H9 (cell line): ENCODE results near the gene NANOS3. TPM values are rescaled to one million over a fixed set of nuclear protein-coding genes. Genes with fewer than 3 reads are reported as not detected.

ENCODE experiments used
- DNase-seq: peaks from one replicate; pipeline ENCODE4 v3.0.0-alpha.2; 2017
- H2AFZ ChIP-seq: one replicate; pipeline ENCODE4 v1.6.1; 2013; ENCODE audit warnings: mild to moderate bottlenecking, low read length, control low read depth, moderate library complexity
- H2AK5ac ChIP-seq: 2 replicates; pipeline ENCODE4 v1.6.1; 2013; ENCODE audit warnings: low read length, control low read depth, mixed read lengths; ENCODE audit not compliant: insufficient read length
- H2BK120ac ChIP-seq: one replicate; pipeline ENCODE4 v1.6.1; 2013; ENCODE audit warnings: low read depth, mild to moderate bottlenecking, low read length, control low read depth, inconsistent platforms; ENCODE audit not compliant: poor library complexity, severe bottlenecking
- H2BK12ac ChIP-seq: 2 replicates; pipeline ENCODE4 v1.6.1; 2013; ENCODE audit warnings: low read length, control low read depth, mixed read lengths, low read depth; ENCODE audit not compliant: insufficient read length
- H2BK15ac ChIP-seq: 2 replicates; pipeline ENCODE4 v1.6.1; 2013; ENCODE audit warnings: low read depth, low read length, control low read depth
- H2BK20ac ChIP-seq: one replicate; pipeline ENCODE4 v1.6.1; 2013; ENCODE audit warnings: low read depth, mild to moderate bottlenecking, low read length, control low read depth, inconsistent platforms; ENCODE audit not compliant: poor library complexity, severe bottlenecking
- H2BK5ac ChIP-seq: 2 replicates; pipeline ENCODE4 v1.6.1; 2013; ENCODE audit warnings: low read length, control low read depth, mixed read lengths; ENCODE audit not compliant: insufficient read length
- H3K14ac ChIP-seq: 2 replicates; pipeline ENCODE4 v1.6.1; 2013; ENCODE audit warnings: low read length, control low read depth; ENCODE audit not compliant: insufficient read depth
- H3K18ac ChIP-seq: 2 replicates; pipeline ENCODE4 v1.6.1; 2013; ENCODE audit warnings: low read depth, mild to moderate bottlenecking, mixed read lengths, low read length, control low read depth; ENCODE audit not compliant: insufficient read length
- H3K23ac ChIP-seq: 2 replicates; pipeline ENCODE4 v1.6.1; 2013; ENCODE audit warnings: low read length, control low read depth, mixed read lengths, low read depth; ENCODE audit not compliant: insufficient read length
- H3K23me2 ChIP-seq: 2 replicates; pipeline ENCODE4 v1.6.1; 2013; ENCODE audit warnings: low read depth, mild to moderate bottlenecking, mixed read lengths, low read length, control low read depth; ENCODE audit not compliant: insufficient read length, poor library complexity, severe bottlenecking
- H3K27ac ChIP-seq: 2 replicates; pipeline ENCODE4 v1.5.1; 2013; ENCODE audit warnings: low read length, control low read depth, mixed read lengths, low read depth; ENCODE audit not compliant: insufficient read length
- H3K27me3 ChIP-seq: 2 replicates; pipeline ENCODE4 v1.6.1; 2013; ENCODE audit warnings: low read length, control low read depth, inconsistent platforms; ENCODE audit not compliant: insufficient read depth
- H3K4ac ChIP-seq: 2 replicates; pipeline ENCODE4 v1.6.1; 2013; ENCODE audit warnings: low read depth, mild to moderate bottlenecking, control low read depth, inconsistent platforms, low read length, moderate library complexity
- H3K4me1 ChIP-seq: 2 replicates; pipeline ENCODE4 v1.6.1; 2013; ENCODE audit warnings: low read length, control low read depth, inconsistent platforms; ENCODE audit not compliant: insufficient read depth
- H3K4me2 ChIP-seq: 2 replicates; pipeline ENCODE4 v1.6.1; 2013; ENCODE audit warnings: low read length, control low read depth, mixed read lengths; ENCODE audit not compliant: insufficient read length, insufficient read depth
- H3K56ac ChIP-seq: 2 replicates; pipeline ENCODE4 v1.6.1; 2013; ENCODE audit warnings: low read depth, mild to moderate bottlenecking, mixed read lengths, low read length, control low read depth; ENCODE audit not compliant: insufficient read length
- H3K79me1 ChIP-seq: 2 replicates; pipeline ENCODE4 v1.6.1; 2013; ENCODE audit warnings: low read depth, mild to moderate bottlenecking, moderate library complexity, low read length, control low read depth, inconsistent platforms; ENCODE audit not compliant: insufficient read depth, poor library complexity, severe bottlenecking
- H3K79me2 ChIP-seq: 2 replicates; pipeline ENCODE4 v1.6.1; 2013; ENCODE audit warnings: low read length, control low read depth, inconsistent platforms; ENCODE audit not compliant: insufficient read depth
- H3K9ac ChIP-seq: 2 replicates; pipeline ENCODE4 v1.6.1; 2013; ENCODE audit warnings: low read length, control low read depth, mixed read lengths; ENCODE audit not compliant: insufficient read length; ENCODE audit errors: extremely low read depth
- H3K9me3 ChIP-seq: one replicate; pipeline ENCODE4 v1.6.1; 2013; ENCODE audit warnings: low read depth, low read length, inconsistent platforms; ENCODE audit not compliant: control insufficient read depth
- H3T11ph ChIP-seq: one replicate; pipeline ENCODE4 v1.6.1; 2013; ENCODE audit warnings: mild to moderate bottlenecking, low read length, control low read depth, inconsistent platforms
- H4K20me1 ChIP-seq: one replicate; pipeline ENCODE4 v1.6.1; 2013; ENCODE audit not compliant: control insufficient read depth, insufficient read length, insufficient read depth
- H4K5ac ChIP-seq: 2 replicates; pipeline ENCODE4 v1.6.1; 2013; ENCODE audit warnings: low read depth, mild to moderate bottlenecking, mixed read lengths, low read length, control low read depth; ENCODE audit not compliant: insufficient read length
- H4K8ac ChIP-seq: replicated peaks from 2 replicates; pipeline ENCODE4 v1.6.1; 2013; ENCODE audit warnings: low read length, control low read depth, mixed read lengths, low read depth; ENCODE audit not compliant: insufficient read length
- H4K91ac ChIP-seq: 2 replicates; pipeline ENCODE4 v1.6.1; 2013; ENCODE audit warnings: low read depth, mild to moderate bottlenecking, moderate library complexity, mixed read lengths, low read length, control low read depth; ENCODE audit not compliant: insufficient read length
- H3K27ac Mint-ChIP-seq, 3 experiments: 2 replicates in 2 of 3; 3 replicates in 1 of 3; pipeline ENCODE4 v1.8.0; 2020 to 2021; ENCODE audit warnings: mixed read lengths in 3 of 3, mild to moderate bottlenecking in 1 of 3, moderate library complexity in 1 of 3
- H3K27me3 Mint-ChIP-seq: 2 replicates; pipeline ENCODE4 v1.8.0; 2021; ENCODE audit warnings: low read depth, mild to moderate bottlenecking, moderate library complexity, mixed read lengths
- H3K36me3 Mint-ChIP-seq, 3 experiments: 2 replicates in 2 of 3; 3 replicates in 1 of 3; pipeline ENCODE4 v1.8.0; 2020 to 2021; ENCODE audit warnings: low read depth in 3 of 3, mixed read lengths in 3 of 3; ENCODE audit not compliant: insufficient read depth in 1 of 3
- H3K4me1 Mint-ChIP-seq, 2 experiments: 2 replicates each; pipeline ENCODE4 v1.8.0; 2020; ENCODE audit warnings: mixed read lengths in 2 of 2
- H3K4me3 Mint-ChIP-seq, 2 experiments: 2 replicates in 1 of 2; 3 replicates in 1 of 2; pipeline ENCODE4 v1.8.0; 2020 to 2021; ENCODE audit warnings: mild to moderate bottlenecking in 2 of 2, mixed read lengths in 2 of 2, moderate library complexity in 1 of 2
- H3K9me3 Mint-ChIP-seq, 2 experiments: 2 replicates in 1 of 2; 3 replicates in 1 of 2; pipeline ENCODE4 v1.8.0; 2020; ENCODE audit warnings: mild to moderate bottlenecking in 2 of 2, mixed read lengths in 2 of 2, moderate library complexity in 1 of 2
- CTCF ChIP-seq: fragments of 200-600 bp; sonication (generic); conservative IDR thresholded peaks from 3 replicates; pipeline ENCODE4 v1.8.0; 2021; ENCODE audit warnings: antibody characterized with exemption, mild to moderate bottlenecking
- WGBS: extraction: QIAGEN DNeasy Blood & Tissue Kit; methylation state at CpG from one replicate; pipeline ENCODE4 v1.1.7; 2013; ENCODE audit warnings: missing lambda C conversion rate, low lambda C conversion rate, mixed read lengths; ENCODE audit not compliant: insufficient read length; ENCODE audit errors: extremely low coverage; 5-methylcytosine and 5-hydroxymethylcytosine counted together
- total RNA-seq: library from RNA; stranded (reverse); gene quantifications from 2 replicates; pipeline ENCODE4 v1.2.1, GENCODE V29; 2021

NANOS3 gene
- total RNA-seq, 1 experiment from 2014 or later = not detected

GRCh38 chr19:13888281-13888680, 11.3 kb downstream of the NANOS3 start:
- Histone ChIP-seq H3K9ac (no peak overlapping the region), H3K27ac (no peak overlapping the region), H3K79me1 (no peaks in the 10 kb centered on the region), H2BK15ac (no peak overlapping the region), H3K23me2 (no peaks in the 10 kb centered on the region), H3K27me3 (no peaks in the 10 kb centered on the region), H2AFZ (no peak overlapping the region), H3K4me1 (no peaks in the 10 kb centered on the region), H2BK12ac (no peak overlapping the region), H3K9me3 (no peaks in the 10 kb centered on the region), H3K14ac (no peak overlapping the region), H2BK20ac (no peak overlapping the region), H2BK5ac (no peak overlapping the region), H4K20me1 (no peaks in the 10 kb centered on the region), H3T11ph (no peak overlapping the region), H3K18ac (no peak overlapping the region), H4K5ac (no peak overlapping the region), H4K91ac (no peak overlapping the region), H3K4ac (no peak overlapping the region), H3K23ac (no peak overlapping the region), H2AK5ac (no peak overlapping the region), H3K79me2 (no peaks in the 10 kb centered on the region), H3K56ac (no peak overlapping the region), H2BK120ac (no peak overlapping the region), H3K4me2 (no peak overlapping the region), H4K8ac (no peak overlapping the region)
- Mint-ChIP-seq H3K27me3 (peaks cover 2% of the 10 kb centered on the region; the same call in 1 of the 2 replicates), H3K4me1 (peaks cover 0 to 7% of the 10 kb centered on the region in 2 experiments; a peak in 3 of 4 replicates), H3K36me3 (no peaks in the 10 kb centered on the region), H3K27ac (no peak overlapping the region), H3K4me3 (no peak overlapping the region), H3K9me3 (no peaks in the 10 kb centered on the region; a peak in 1 of 5 replicates)
- no peak for TF ChIP-seq CTCF
- WGBS = no CpG with 5 or more reads among the region's 16 CpGs
- DNase-seq = no peak
